ENCODE data around the gene RBM5.
A peak's percentile ranks its signal among the peaks of the same experiment; 100 is the strongest.

Gene RBM5

GRCh38 chr3:50154476-50154839 lies 65.7 kb downstream of the RBM5 start:
- Histone ChIP-seq H3K79me2 (ENCODE audit: insufficient read depth, low read length) (no peaks in the 10 kb centered on the region), H3K9ac (ENCODE audit: low read length) (peak overlapping the region; percentile 22; the same call in 1 of the 2 replicates), H3K4me3 (ENCODE audit: low read depth, low read length, poor library complexity, severe bottlenecking) (peak overlapping the region; percentile 63), H3K4me1 (ENCODE audit: insufficient read depth, low read length, severe bottlenecking) (peaks cover 9% of the 10 kb centered on the region), H4K20me1 (ENCODE audit: insufficient read depth, low read length) (no peaks in the 10 kb centered on the region), H3F3A (ENCODE audit: insufficient read depth, low read length) (no peaks in the 10 kb centered on the region), H2AFZ (ENCODE audit: low read length) (no peak overlapping the region), H3K36me3 (ENCODE audit: insufficient read depth, low read length) (no peaks in the 10 kb centered on the region), H3K27ac (ENCODE audit: low read depth, low read length, poor library complexity, severe bottlenecking) (no peak overlapping the region), H3K9me3 (ENCODE audit: low read length) (no peaks in the 10 kb centered on the region), H3K27me3 (ENCODE audit: insufficient read depth, low read length) (peaks cover 15% of the 10 kb centered on the region; the same call in 1 of the 2 replicates), H3K9me2 (ENCODE audit: low read depth, low read length) (no peaks in the 10 kb centered on the region), H3K4me2 (ENCODE audit: low read length) (peak overlapping the region; percentile 93)
- TF ChIP-seq EZH2 (IDR thresholded peaks at IDR 0.05; ENCODE audit: borderline replicate concordance, low read length) (no peak), CTCF (IDR thresholded peaks at IDR 0.05; ENCODE audit: low read length) (peak; percentile 40; the same call in 1 of the 2 replicates)

GRCh38 chr3:50154840-50155490 lies 66.2 kb downstream of the RBM5 start, which contains the start of gene SEMA3F:
TSS of gene SEMA3F (plus strand) at chr3:50155324. CDS start at chr3:50159623, 4,299 bp downstream.
- no peaks in the 10 kb centered on the region for H3F3A ChIP-seq (ENCODE audit: insufficient read depth, low read length)
- peaks cover 15% of the 10 kb centered on the region; the same call in 1 of the 2 replicates for H3K27me3 ChIP-seq (ENCODE audit: insufficient read depth, low read length)
- no peaks in the 10 kb centered on the region for H3K79me2 ChIP-seq (ENCODE audit: insufficient read depth, low read length)
- H3K36me3 ChIP-seq (ENCODE audit: insufficient read depth, low read length): no peaks in the 10 kb centered on the region
- no peak within 1 kb of the TSS for H3K27ac ChIP-seq (ENCODE audit: low read depth, low read length, poor library complexity, severe bottlenecking)
- H3K9me3 ChIP-seq (ENCODE audit: low read length): no peaks in the 10 kb centered on the region
- no peaks in the 10 kb centered on the region for H3K9me2 ChIP-seq (ENCODE audit: low read depth, low read length)
- no peaks in the 10 kb centered on the region for H4K20me1 ChIP-seq (ENCODE audit: insufficient read depth, low read length)
- H2AFZ ChIP-seq (ENCODE audit: low read length): no peak within 1 kb of the TSS
- H3K4me3 ChIP-seq (ENCODE audit: low read depth, low read length, poor library complexity, severe bottlenecking): peak within 1 kb of the TSS; percentile 63
- peak within 1 kb of the TSS; percentile 93 for H3K4me2 ChIP-seq (ENCODE audit: low read length)
- TF ChIP-seq EZH2 (IDR thresholded peaks at IDR 0.05; ENCODE audit: borderline replicate concordance, low read length) (no peak), CTCF (IDR thresholded peaks at IDR 0.05; ENCODE audit: low read length) (no peak)
- H3K4me1 ChIP-seq (ENCODE audit: insufficient read depth, low read length, severe bottlenecking): peaks cover 9% of the 10 kb centered on the region
- peak within 1 kb of the TSS; percentile 22; the same call in 1 of the 2 replicates for H3K9ac ChIP-seq (ENCODE audit: low read length)

- H2AFZ ChIP-seq (ENCODE audit: low read length): no peak overlapping the region
- H3K27ac ChIP-seq (ENCODE audit: low read depth, low read length, poor library complexity, severe bottlenecking): no peak overlapping the region
- H3K4me2 ChIP-seq (ENCODE audit: low read length): peak overlapping the region; percentile 93; the same call in 1 of the 2 replicates
- H3K9me3 ChIP-seq (ENCODE audit: low read length): no peaks in the 10 kb centered on the region
- no peak overlapping the region for H3K9ac ChIP-seq (ENCODE audit: low read length)
- peaks cover 15% of the 10 kb centered on the region; the same call in 1 of the 2 replicates for H3K27me3 ChIP-seq (ENCODE audit: insufficient read depth, low read length)
- H3K79me2 ChIP-seq (ENCODE audit: insufficient read depth, low read length): no peaks in the 10 kb centered on the region
- no peaks in the 10 kb centered on the region for H3K9me2 ChIP-seq (ENCODE audit: low read depth, low read length)
- peak overlapping the region; percentile 63 for H3K4me3 ChIP-seq (ENCODE audit: low read depth, low read length, poor library complexity, severe bottlenecking)
- TF ChIP-seq EZH2 (IDR thresholded peaks at IDR 0.05; ENCODE audit: borderline replicate concordance, low read length) (no peak), CTCF (IDR thresholded peaks at IDR 0.05; ENCODE audit: low read length) (no peak)
- H3F3A ChIP-seq (ENCODE audit: insufficient read depth, low read length): no peaks in the 10 kb centered on the region
- H4K20me1 ChIP-seq (ENCODE audit: insufficient read depth, low read length): no peaks in the 10 kb centered on the region
- peaks cover 9% of the 10 kb centered on the region for H3K4me1 ChIP-seq (ENCODE audit: insufficient read depth, low read length, severe bottlenecking)
- no peaks in the 10 kb centered on the region for H3K36me3 ChIP-seq (ENCODE audit: insufficient read depth, low read length)
These were observed 66.8 kb downstream of the RBM5 start for GRCh38 chr3:50155491-50155878.

Data from OCI-LY1 (cell line).